ENCODE measurements around the gene ZIC1.

ZIC1 gene

GRCh38 chr3:147397155-147397874 lies 11.8 kb upstream of the ZIC1 start:
- peaks cover 43% of the 10 kb centered on the region for H3K27me3 ChIP-seq (ENCODE audit: insufficient read depth, poor library complexity, severe bottlenecking)
- H3K4me3 ChIP-seq (replicated peaks; ENCODE audit: insufficient read depth, low read length), result no peak overlapping the region
- TF ChIP-seq SPI1 (IDR thresholded peaks at IDR 0.05; ENCODE audit: borderline replicate concordance, low read depth), result no peak
- no peak for TF ChIP-seq POLR2AphosphoS5 (IDR thresholded peaks at IDR 0.05; ENCODE audit: low read depth)
- TF ChIP-seq CTCF (IDR thresholded peaks at IDR 0.05; ENCODE audit: insufficient read depth, low read length), result no peak
- no peak for TF ChIP-seq REST (IDR thresholded peaks at IDR 0.05; ENCODE audit: insufficient replicate concordance, low read depth)
- TF ChIP-seq GABPA (IDR thresholded peaks at IDR 0.05; ENCODE audit: low read depth), result no peak
- H3K27ac ChIP-seq (replicated peaks), result no peak overlapping the region
- no peak for DNase-seq (ENCODE audit: low read depth in 1 of 2, low spot score in 1 of 2)

- H3K27me3 ChIP-seq (ENCODE audit: insufficient read depth, poor library complexity, severe bottlenecking), result peaks cover 39% of the 10 kb centered on the region
- no peak overlapping the region for H3K4me3 ChIP-seq (replicated peaks; ENCODE audit: insufficient read depth, low read length)
- no peak for DNase-seq (ENCODE audit: low read depth in 1 of 2, low spot score in 1 of 2)
- no peak for TF ChIP-seq POLR2AphosphoS5 (IDR thresholded peaks at IDR 0.05; ENCODE audit: low read depth)
- no peak for TF ChIP-seq SPI1 (IDR thresholded peaks at IDR 0.05; ENCODE audit: borderline replicate concordance, low read depth)
- no peak for TF ChIP-seq CTCF (IDR thresholded peaks at IDR 0.05; ENCODE audit: insufficient read depth, low read length)
- no peak for TF ChIP-seq GABPA (IDR thresholded peaks at IDR 0.05; ENCODE audit: low read depth)
- no peak for TF ChIP-seq REST (IDR thresholded peaks at IDR 0.05; ENCODE audit: insufficient replicate concordance, low read depth)
- no peak overlapping the region for H3K27ac ChIP-seq (replicated peaks)
Measured at GRCh38 chr3:147397875-147398812, 11.0 kb upstream of the ZIC1 start.

GRCh38 chr3:147398813-147399534 lies 10.2 kb upstream of the ZIC1 start:
- Histone ChIP-seq H3K4me3 (replicated peaks; ENCODE audit: insufficient read depth, low read length) (no peak overlapping the region), H3K27ac (replicated peaks) (no peak overlapping the region), H3K27me3 (ENCODE audit: insufficient read depth, poor library complexity, severe bottlenecking) (peaks cover 36% of the 10 kb centered on the region)
- TF ChIP-seq SPI1 (IDR thresholded peaks at IDR 0.05; ENCODE audit: borderline replicate concordance, low read depth) (no peak), CTCF (IDR thresholded peaks at IDR 0.05; ENCODE audit: insufficient read depth, low read length) (no peak), REST (IDR thresholded peaks at IDR 0.05; ENCODE audit: insufficient replicate concordance, low read depth) (no peak), POLR2AphosphoS5 (IDR thresholded peaks at IDR 0.05; ENCODE audit: low read depth) (no peak), GABPA (IDR thresholded peaks at IDR 0.05; ENCODE audit: low read depth) (no peak)
- DNase-seq (ENCODE audit: low read depth in 1 of 2, low spot score in 1 of 2), result no peak
